ACHN (cell line): ENCODE results near the gene CCDC3.

Source experiments
- DNase-seq: peaks from one replicate; pipeline ENCODE4 v3.0.0-alpha.2; 2015
- in situ Hi-C: cut with HindIII; loops from 2 replicates; pipeline ENCODE4 v1.10.0; 2017; ENCODE audit warnings: low sequenced_read_pairs, low pct_ligation_motif_present, low pct_unique_long_range_greater_than_20kb

CCDC3 gene

DNA sequence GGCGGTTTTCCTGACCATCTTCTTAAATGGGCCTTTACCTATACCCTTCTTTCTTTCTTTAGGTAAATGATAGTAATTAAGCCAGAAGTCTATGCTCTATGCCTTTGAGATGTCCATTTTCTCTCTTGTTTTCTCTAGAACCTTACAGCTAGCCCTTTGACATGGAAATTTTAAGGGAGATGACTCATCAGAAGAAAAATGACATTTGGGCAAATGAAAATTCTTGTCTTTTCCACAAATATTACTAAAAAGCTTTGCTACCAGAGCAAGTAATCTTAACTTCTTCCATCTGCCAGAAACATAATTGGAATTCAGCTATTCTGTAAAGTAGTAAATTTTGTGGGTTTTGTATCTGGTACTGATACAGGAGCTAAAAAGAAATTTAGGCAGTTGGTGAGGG is 59.5 kb downstream of the CCDC3 start:
- in situ Hi-C loops: no loop called here
- DNase-seq: no peak

- DNase-seq: no peak
- in situ Hi-C loops: no loop called here
Measured at GRCh38 chr10:12940791-12941190, 60.7 kb downstream of the CCDC3 start.

DNA sequence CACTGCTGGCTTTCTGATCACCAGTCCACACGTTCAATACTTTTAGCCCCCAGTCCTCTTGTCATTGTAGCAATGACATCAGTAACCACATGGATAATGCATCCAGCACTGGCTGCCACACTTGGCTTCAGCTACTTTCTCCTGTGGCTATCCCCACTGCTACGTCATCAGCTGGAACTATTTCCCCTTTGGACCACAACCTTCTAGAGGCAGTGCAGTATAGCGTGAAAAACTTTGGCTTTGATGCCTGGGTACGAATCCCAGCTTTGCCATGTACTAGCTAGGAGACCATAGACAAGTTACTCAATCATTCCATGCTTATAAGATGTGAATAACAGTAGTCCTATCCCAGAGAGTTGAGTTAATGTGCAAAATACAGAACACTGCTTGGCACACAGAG is 63.2 kb downstream of the CCDC3 start:
- DNase-seq: no peak
- in situ Hi-C loops: no loop called here

DNA sequence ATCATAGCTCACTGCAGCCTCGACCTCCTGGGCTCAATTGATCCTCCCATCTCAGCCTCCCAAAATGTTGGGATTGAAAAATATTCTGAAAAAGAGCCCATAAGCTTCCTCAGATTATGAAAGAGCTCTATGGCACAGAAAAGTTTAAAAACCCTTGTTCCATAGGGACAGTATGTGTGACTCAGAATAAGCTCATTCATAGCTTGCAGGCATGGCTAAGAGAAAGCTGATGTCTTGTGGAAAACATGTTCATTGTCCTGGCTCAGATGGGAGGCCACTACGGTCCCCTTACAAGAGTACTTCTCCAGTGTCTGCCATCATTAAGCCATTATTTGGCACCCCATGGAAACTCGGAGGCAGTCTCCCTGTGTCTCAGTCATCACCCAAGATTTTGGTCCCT is 64.0 kb downstream of the CCDC3 start:
- in situ Hi-C loops: no loop called here
- no peak for DNase-seq

- DNase-seq: no peak
Measured at GRCh38 chr10:12934777-12935176, 66.7 kb downstream of the CCDC3 start.

GRCh38 chr10:12929381-12929780 is 72.1 kb downstream of the CCDC3 start:
- in situ Hi-C loops: no loop called here
- DNase-seq: no peak

More at GRCh38 chr10:12934777-12935176, 66.7 kb downstream of the CCDC3 start:
- in situ Hi-C loops: no loop called here

DNA sequence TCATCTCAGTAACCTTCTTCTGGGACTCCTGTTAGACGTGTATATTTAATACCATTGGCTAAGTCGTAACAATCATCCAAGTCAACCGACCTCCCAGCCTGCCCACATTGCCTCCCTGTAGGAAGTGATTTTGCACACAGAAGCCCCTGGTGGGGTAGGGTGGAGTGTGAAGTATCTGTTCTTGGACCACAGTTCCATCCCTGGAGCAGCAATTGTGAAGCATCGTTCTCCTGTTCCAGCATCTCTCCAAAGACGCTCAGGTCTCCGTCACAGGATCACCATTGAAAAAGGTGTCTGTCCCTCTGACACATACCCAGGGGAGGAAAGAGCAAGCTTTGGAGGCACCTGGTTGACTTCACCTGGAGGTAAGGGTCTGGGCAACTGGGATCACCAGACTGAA is 72.9 kb downstream of the CCDC3 start:
- in situ Hi-C loops: no loop called here
- DNase-seq: no peak

GRCh38 chr10:12927896-12928295 is 73.6 kb downstream of the CCDC3 start:
- DNase-seq: no peak
- in situ Hi-C loops: no loop called here

DNA sequence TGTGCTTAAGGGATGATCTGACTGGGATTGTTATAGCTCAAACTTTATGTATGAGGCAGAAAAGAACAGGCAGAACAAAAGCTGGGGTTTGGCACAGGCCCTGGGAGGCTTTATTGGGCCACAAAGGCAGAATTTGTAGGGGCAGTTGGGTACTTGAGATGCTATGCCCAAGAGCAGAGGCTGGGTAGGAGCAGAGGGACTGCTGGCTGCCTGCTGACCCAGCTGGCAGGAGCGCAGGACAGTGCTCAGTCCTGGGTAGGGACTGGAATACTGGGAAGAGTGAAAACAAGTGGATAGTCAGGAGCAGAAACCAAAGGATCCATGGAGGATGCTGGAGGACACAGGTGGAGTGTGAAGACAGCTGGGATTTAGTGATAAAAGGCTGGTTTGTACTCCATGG is 75.7 kb downstream of the CCDC3 start:
- in situ Hi-C loops: no loop called here
- DNase-seq: no peak

DNA sequence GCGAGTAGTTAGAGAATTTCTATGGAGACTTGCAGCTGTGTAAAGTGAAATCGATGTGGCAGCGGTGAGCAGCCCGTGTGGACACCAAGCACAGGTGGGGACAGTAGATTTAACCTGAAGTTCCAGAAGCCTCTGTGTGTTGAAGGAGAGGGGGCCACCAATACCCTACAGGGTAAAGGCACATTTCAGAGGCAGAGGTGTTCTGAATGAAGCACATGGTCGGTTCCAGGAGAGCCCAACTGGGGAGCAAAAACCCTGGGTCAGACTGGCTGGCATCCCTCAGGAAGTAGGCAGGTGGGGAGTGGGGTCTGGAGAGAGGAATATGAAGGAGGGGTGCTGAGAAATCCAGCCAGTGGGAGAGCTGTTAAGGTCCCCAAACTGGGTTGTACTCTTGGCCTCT is 76.6 kb downstream of the CCDC3 start:
- DNase-seq: no peak
- in situ Hi-C loops: loop anchor here (25.0 kb wide), 1 partner anchor 188 kb away; no protein-coding TSS in a partner anchor

DNA sequence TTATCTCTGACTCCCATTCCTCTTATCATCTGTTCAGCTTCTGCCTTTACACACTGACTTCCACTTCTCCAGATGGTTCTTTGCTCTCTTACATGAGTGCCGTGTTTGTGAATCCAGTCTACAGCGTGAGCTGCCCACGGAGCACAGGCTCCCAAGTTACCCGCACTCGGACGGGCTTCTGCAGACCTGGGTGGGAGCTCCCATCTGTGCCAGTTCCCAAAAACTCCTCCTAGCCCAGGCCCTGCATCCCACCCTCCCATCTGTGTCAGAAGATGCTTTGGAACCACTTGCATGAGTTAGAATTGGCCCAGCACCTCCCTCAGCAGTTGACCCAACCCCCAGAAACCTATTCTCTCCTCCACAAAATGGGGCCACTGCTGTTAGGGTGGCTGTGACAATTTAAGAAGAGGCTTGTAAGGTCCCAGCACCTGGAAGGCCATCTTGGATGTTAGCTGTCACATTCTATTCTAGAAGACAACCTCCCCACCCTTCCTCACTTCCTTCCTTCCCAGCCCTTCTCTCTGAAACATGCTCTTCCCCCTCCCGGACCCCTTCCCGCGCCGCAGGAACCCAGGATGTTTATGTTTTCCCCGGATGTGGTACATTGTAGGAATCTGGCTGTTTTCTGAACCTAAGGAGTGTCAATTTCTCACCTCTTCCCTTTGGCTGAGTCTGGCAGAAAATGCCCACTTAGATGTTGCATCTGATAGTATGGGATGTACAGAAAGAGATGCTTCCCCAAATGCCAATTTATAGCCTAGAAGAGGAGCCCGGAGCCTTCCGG is 79.2 kb downstream of the CCDC3 start:
- in situ Hi-C loops: loop anchor here (25.0 kb wide), 1 partner anchor 185 kb away; no protein-coding TSS in a partner anchor
- no peak for DNase-seq

DNA sequence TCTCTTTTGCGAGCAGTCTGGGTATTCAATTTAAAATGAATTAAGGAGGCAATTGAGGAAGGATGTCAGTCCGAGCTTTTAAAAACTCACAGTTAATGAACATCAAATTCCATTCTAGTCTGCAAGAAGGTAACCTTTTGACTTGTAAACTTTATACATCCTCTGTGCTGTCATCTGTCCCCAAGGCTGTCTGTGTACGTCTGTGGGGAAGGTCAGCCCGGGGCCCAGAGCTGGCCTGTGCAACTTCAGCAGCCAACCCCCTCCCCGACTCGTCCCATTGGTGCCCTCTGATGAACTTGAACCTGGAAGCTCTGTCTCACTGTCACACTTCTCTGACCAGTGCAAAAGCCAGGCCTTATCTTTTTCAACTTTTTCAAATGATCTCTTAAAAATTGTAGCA is 80.3 kb downstream of the CCDC3 start:
- in situ Hi-C loops: loop anchor here (25.0 kb wide), 1 partner anchor 184 kb away; no protein-coding TSS in a partner anchor
- no peak for DNase-seq

- in situ Hi-C loops: loop anchor here (25.0 kb wide), 1 partner anchor 182 kb away; no protein-coding TSS in a partner anchor
- no peak for DNase-seq
Measured at GRCh38 chr10:12919574-12919973, 81.9 kb downstream of the CCDC3 start.

- in situ Hi-C loops: loop anchor here (25.0 kb wide), 1 partner anchor 179 kb away; no protein-coding TSS in a partner anchor
Measured at GRCh38 chr10:12916587-12916986, 84.9 kb downstream of the CCDC3 start.

DNA sequence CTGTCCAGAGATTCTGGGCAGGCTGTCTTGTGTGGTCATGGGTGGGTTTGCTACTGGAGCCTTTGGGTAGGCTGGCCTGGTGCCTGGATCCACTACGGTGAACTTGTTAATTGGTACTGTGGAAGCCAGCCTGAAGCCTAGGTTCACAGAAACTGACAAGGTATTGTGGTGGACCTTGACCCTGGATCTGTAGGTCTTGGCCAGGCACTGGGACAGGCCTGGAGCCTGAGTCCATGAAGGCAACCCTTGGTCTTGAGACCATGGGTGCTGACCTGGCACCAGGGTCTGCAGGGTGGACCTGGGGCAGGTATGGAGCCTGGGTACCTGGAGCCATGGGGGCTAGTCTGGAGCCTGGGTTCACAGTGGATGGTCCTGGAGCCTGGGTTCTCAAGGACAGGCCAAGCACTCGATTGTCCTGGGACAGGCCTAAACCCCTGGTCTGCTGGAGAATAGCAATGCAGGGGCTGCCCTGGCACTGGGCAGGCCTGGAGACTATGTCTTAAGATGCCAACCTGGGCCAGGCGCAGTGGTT is 85.8 kb downstream of the CCDC3 start:
- no peak for DNase-seq
- in situ Hi-C loops: loop anchor here (25.0 kb wide), 1 partner anchor 178 kb away; no protein-coding TSS in a partner anchor

More at GRCh38 chr10:12916587-12916986, 84.9 kb downstream of the CCDC3 start:
- DNase-seq: no peak

DNA sequence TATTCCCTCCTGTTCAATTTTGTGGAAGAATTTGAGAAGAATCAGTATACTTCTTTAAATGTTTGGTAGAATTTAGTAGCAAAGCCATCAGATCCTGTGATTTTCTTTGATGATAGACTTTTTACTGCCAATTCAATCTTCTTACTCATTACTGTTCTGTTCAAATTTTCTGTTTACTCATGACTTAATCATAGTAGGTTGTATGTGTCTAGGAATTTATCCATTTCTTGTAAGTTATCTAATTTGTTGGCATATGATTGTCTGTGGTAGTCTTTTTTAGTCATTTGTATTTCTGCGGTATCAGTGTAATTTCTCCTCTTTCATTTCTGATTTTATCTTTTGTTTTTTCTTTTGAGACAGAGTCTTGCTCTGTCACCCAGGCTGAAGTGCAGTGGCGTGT is 87.4 kb downstream of the CCDC3 start:
- in situ Hi-C loops: loop anchor here (25.0 kb wide), 1 partner anchor 177 kb away; no protein-coding TSS in a partner anchor
- no peak for DNase-seq

DNA sequence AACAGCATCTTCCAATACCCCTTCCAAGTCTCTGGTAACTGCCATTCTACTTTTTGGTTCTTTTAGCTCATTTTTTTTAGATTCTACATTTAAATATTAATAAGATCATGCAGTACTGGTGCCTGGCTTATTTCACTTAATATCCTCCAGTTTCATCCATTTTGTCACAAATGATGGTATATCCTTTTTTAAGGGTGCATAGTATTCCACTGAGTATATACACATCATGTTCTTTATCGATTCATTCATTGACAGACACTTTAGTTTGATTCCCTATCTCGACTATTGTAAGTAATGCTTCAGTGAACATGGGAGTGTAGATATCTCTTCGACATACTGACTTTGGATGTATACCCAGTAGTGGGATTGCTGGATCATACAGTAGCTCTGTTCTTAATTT is 89.7 kb downstream of the CCDC3 start:
- no peak for DNase-seq
- in situ Hi-C loops: loop anchor here (25.0 kb wide), 1 partner anchor 174 kb away; no protein-coding TSS in a partner anchor

- in situ Hi-C loops: loop anchor here (25.0 kb wide), 1 partner anchor 174 kb away; no protein-coding TSS in a partner anchor
- no peak for DNase-seq
Measured at GRCh38 chr10:12910835-12911234, 90.7 kb downstream of the CCDC3 start.

GRCh38 chr10:12909836-12910185 is 91.7 kb downstream of the CCDC3 start:
- no peak for DNase-seq
- in situ Hi-C loops: loop anchor here (25.0 kb wide), 1 partner anchor 173 kb away; no protein-coding TSS in a partner anchor
